PC-3 (cell line): Measurements from ENCODE around the gene PPHLN1. TPM values are rescaled to one million over a fixed set of nuclear protein-coding genes. Genes with fewer than 3 reads are reported as not detected.
A peak's percentile ranks its signal among the peaks of the same experiment; 100 is the strongest.

Experiments
- ATAC-seq: fragments of 200-7000 bp; cut with Tn5 transposase; 2 replicates; pipeline ENCODE4 v1.9.1; 2020; ENCODE audit warnings: mild to moderate bottlenecking, moderate library complexity
- Bru-seq: library from RNA; stranded (reverse); fragments of 400-500 nt; gene quantifications from one replicate; lab custom pipeline; 2021; lab: Mats Ljungman, UMichigan
- BruChase-seq, 2 experiments: library from RNA; stranded (reverse); fragments of 400-500 nt; gene quantifications; one replicate each; lab custom pipeline; 2021; lab: Mats Ljungman, UMichigan
- BruUV-seq: library from RNA; stranded (reverse); fragments of 400-500 nt; replicated peaks from 2 replicates; lab custom pipeline; 2021; lab: Mats Ljungman, UMichigan
- CTCF ChIA-PET: fragments of 300-600 bp; sonication (Branson Sonifier 250); formaldehyde crosslinking; loops from one replicate; lab custom pipeline; 2022; ENCODE audit warnings: antibody characterized with exemption; lab: Charles Lee
- POLR2A ChIA-PET: fragments of 300-600 bp; sonication (Branson Sonifier 250); formaldehyde crosslinking; loops from one replicate; lab custom pipeline; 2022; ENCODE audit warnings: antibody characterized with exemption; ENCODE audit not compliant: unreplicated experiment; lab: Charles Lee
- DNase-seq: peaks from one replicate; pipeline ENCODE4 v3.0.0-alpha.2; 2015
- H2AFZ ChIP-seq: fragments of 300-600 bp; sonication (generic); 2 replicates; pipeline ENCODE4 v1.6.0; 2016; ENCODE audit warnings: antibody characterized with exemption, low read length
- H3F3A ChIP-seq: fragments of 300-600 bp; sonication (generic); one replicate; pipeline ENCODE4 v1.6.0; 2017; ENCODE audit warnings: antibody characterized with exemption, low read length, control low read depth, mild to moderate bottlenecking; ENCODE audit not compliant: unreplicated experiment
- H3K27ac ChIP-seq: fragments of 300-600 bp; sonication (generic); 2 replicates; pipeline ENCODE4 v1.5.1; 2016; ENCODE audit warnings: mild to moderate bottlenecking, low read length
- H3K27me3 ChIP-seq: fragments of 300-600 bp; sonication (generic); 2 replicates; pipeline ENCODE4 v1.6.1; 2016; ENCODE audit warnings: low read length, mixed read lengths
- H3K36me3 ChIP-seq: fragments of 300-600 bp; sonication (generic); 2 replicates; pipeline ENCODE4 v1.6.1; 2016; ENCODE audit warnings: low read depth, mixed run types, low read length, mixed read lengths
- H3K4me1 ChIP-seq: fragments of 300-600 bp; sonication (generic); 2 replicates; pipeline ENCODE4 v1.5.1; 2016; ENCODE audit warnings: low read length; ENCODE audit not compliant: insufficient read depth
- H3K4me2 ChIP-seq: fragments of 300-600 bp; sonication (generic); 2 replicates; pipeline ENCODE4 v1.6.0; 2016; ENCODE audit warnings: low read length
- H3K4me3 ChIP-seq: fragments of 300-600 bp; sonication (generic); 2 replicates; pipeline ENCODE4 v1.5.1; 2016; ENCODE audit warnings: mild to moderate bottlenecking, low read length, mixed read lengths
- H3K79me2 ChIP-seq: fragments of 300-600 bp; sonication (generic); 2 replicates; pipeline ENCODE4 v1.6.1; 2017; ENCODE audit warnings: low read length, mixed read lengths
- H3K9ac ChIP-seq: fragments of 300-600 bp; sonication (generic); 2 replicates; pipeline ENCODE4 v1.6.0; 2016; ENCODE audit warnings: mild to moderate bottlenecking, low read length
- H3K9me2 ChIP-seq: fragments of 300-600 bp; sonication (generic); replicated peaks from 2 replicates; pipeline ENCODE4 v1.6.1; 2016; ENCODE audit warnings: mixed run types, low read length, mixed read lengths
- H3K9me3 ChIP-seq: fragments of 300-600 bp; sonication (generic); 2 replicates; pipeline ENCODE4 v1.6.1; 2016; ENCODE audit warnings: low read length, mixed read lengths
- H4K20me1 ChIP-seq: fragments of 300-600 bp; sonication (generic); 2 replicates; pipeline ENCODE4 v1.6.1; 2016; ENCODE audit warnings: low read length, mixed read lengths
- CTCF ChIP-seq: fragments of 300-600 bp; sonication (generic); conservative IDR thresholded peaks from 2 replicates; pipeline ENCODE4 v1.5.1; 2017; ENCODE audit warnings: antibody characterized with exemption, low read depth, mild to moderate bottlenecking, low read length
- EZH2 ChIP-seq: fragments of 300-600 bp; sonication (generic); IDR thresholded peaks from one replicate; pipeline ENCODE4 v1.6.1; 2017; ENCODE audit warnings: antibody characterized with exemption, mild to moderate bottlenecking, low read length; ENCODE audit not compliant: unreplicated experiment
- EZH2phosphoT487 ChIP-seq: fragments of 300-600 bp; sonication (generic); IDR thresholded peaks from 2 replicates; pipeline ENCODE4 v1.6.1; 2018; ENCODE audit warnings: mild to moderate bottlenecking, antibody characterized with exemption, low read length, borderline replicate concordance
- intact Hi-C: fragments of 100-400 bp; cut with micrococcal nuclease; formaldehyde crosslinking; loops from 2 replicates; pipeline ENCODE4 v1.9.0; 2023
- long read RNA-seq: library from polyadenylated mRNA; unstranded; transcript quantifications from one replicate; pipeline ENCODE4 v2.0.0, GENCODE V29; 2021; ENCODE audit not compliant: unreplicated experiment
- total RNA-seq: library from RNA; depleted of rRNA; stranded (reverse); fragments of >200 nt; gene quantifications from 2 replicates; pipeline ENCODE4 v1.2.3, GENCODE V29; 2014; rRNA removed

PPHLN1 gene
- total RNA-seq (67.6 and 82.0 TPM in 2 replicates), Bru-seq, nascent RNA (percentile 76 among the genes with signal in this experiment), BruChase-seq, experiment 1, labeled RNA remaining after a 6-hour chase (percentile 66 among the genes with signal in this experiment), BruChase-seq, experiment 2, labeled RNA remaining after a 2-hour chase (percentile 71 among the genes with signal in this experiment)
- long read RNA-seq, full-length matches to known transcripts, result 16 of 49 reads
- long read RNA-seq, partial matches to known transcripts, result 20 of 49 reads
- long read RNA-seq, other reads (novel, unspliced or antisense), result 13 of 49 reads

- peak within 1 kb of the TSS; percentile 95 for H3K4me2 ChIP-seq
- peaks cover 16% of the 10 kb centered on the region for H4K20me1 ChIP-seq
- peak within 1 kb of the TSS; percentile 82 for H2AFZ ChIP-seq
- ChIA-PET CTCF (no interaction called here), POLR2A (no interaction called here)
- H3K27me3 ChIP-seq, result no peaks in the 10 kb centered on the region
- intact Hi-C loops, result loop anchor here (1.0 to 5.0 kb wide), 2 partner anchors 89 to 182 kb away; partner anchors contain the start of genes GXYLT1 and YAF2
- no peaks in the 10 kb centered on the region for H3K9me2 ChIP-seq
- H3K9me3 ChIP-seq, result no peaks in the 10 kb centered on the region
- peak; percentile 92 for ATAC-seq
- DNase-seq, result peak; percentile 82
- H3F3A ChIP-seq, result no peaks in the 10 kb centered on the region
- H3K9ac ChIP-seq, result peak within 1 kb of the TSS; percentile 79
- H3K36me3 ChIP-seq, result no peaks in the 10 kb centered on the region
- H3K4me1 ChIP-seq, result peaks cover 17% of the 10 kb centered on the region
- H3K4me3 ChIP-seq, result peak within 1 kb of the TSS; percentile 76
- peak within 1 kb of the TSS; percentile 22 for H3K27ac ChIP-seq
- H3K79me2 ChIP-seq, result peaks cover 63% of the 10 kb centered on the region
- TF ChIP-seq EZH2phosphoT487, result no peak
- TF ChIP-seq EZH2, result no peak
- TF ChIP-seq CTCF, result no peak
- TSS peak; percentile 76 for BruUV-seq
These were observed at the start of gene PPHLN1, which contains the start of gene ZCRB1 for GRCh38 chr12:42325653-42326474. PPHLN1 (plus strand) TSS chr12:42326167; CDS start chr12:42335903, 9,736 bp downstream. ZCRB1 (minus strand) TSS chr12:42326094; CDS start chr12:42324102, 1,992 bp downstream.

GRCh38 chr12:42277396-42278127 is 48.4 kb upstream of the PPHLN1 start:
- H4K20me1 ChIP-seq, result no peaks in the 10 kb centered on the region
- H3K9me3 ChIP-seq, result no peaks in the 10 kb centered on the region
- H3K36me3 ChIP-seq, result no peaks in the 10 kb centered on the region
- CTCF ChIA-PET, result no interaction called here
- H3K27ac ChIP-seq, result no peak overlapping the region
- H3K9me2 ChIP-seq, result no peaks in the 10 kb centered on the region
- no peak overlapping the region for H3K9ac ChIP-seq
- BruUV-seq, result no TSS peak
- no peaks in the 10 kb centered on the region for H3F3A ChIP-seq
- DNase-seq (no peak), ATAC-seq (no peak)
- no peak overlapping the region for H3K4me3 ChIP-seq
- POLR2A ChIA-PET, result no interaction called here
- intact Hi-C loops, result no loop called here
- 0 out of 2 replicates have a peak, but pooled peaks cover 2% of the 10 kb centered on the region for H3K27me3 ChIP-seq
- H3K4me2 ChIP-seq, result no peak overlapping the region
- H3K79me2 ChIP-seq, result no peaks in the 10 kb centered on the region
- H2AFZ ChIP-seq, result no peak overlapping the region
- no peaks in the 10 kb centered on the region for H3K4me1 ChIP-seq
- TF ChIP-seq CTCF (no peak), EZH2phosphoT487 (no peak), EZH2 (no peak)
